Endodermal cell (in vitro differentiated cells): Measurements from ENCODE around the gene ADH1A. TPM values are rescaled to one million over a fixed set of nuclear protein-coding genes. Genes with fewer than 3 reads are reported as not detected.
"Not testable (repeated sequence)": the region's sequence is repeated elsewhere in the genome, so short reads cannot be mapped to it uniquely, and the experiment has no call there.

ENCODE experiments used
- DNase-seq: peaks from one replicate; pipeline ENCODE4 v3.0.0-alpha.2; 2017
- H3K27ac ChIP-seq: 2 replicates; pipeline ENCODE4 v1.5.1; 2013; ENCODE audit warnings: mild to moderate bottlenecking, low read depth, low read length, moderate library complexity
- H3K27me3 ChIP-seq: 2 replicates; pipeline ENCODE4 v1.6.1; 2013; ENCODE audit warnings: mild to moderate bottlenecking, low read length, moderate library complexity; ENCODE audit not compliant: insufficient read depth, control insufficient read depth, poor library complexity, severe bottlenecking
- H3K36me3 ChIP-seq: 2 replicates; pipeline ENCODE4 v1.7.0; 2013; ENCODE audit warnings: mild to moderate bottlenecking, low read length, moderate library complexity; ENCODE audit not compliant: control insufficient read depth, insufficient read depth
- H3K4me1 ChIP-seq: one replicate; pipeline ENCODE4 v1.7.0; 2013; ENCODE audit warnings: low read length; ENCODE audit not compliant: control insufficient read depth, insufficient read depth
- H3K4me3 ChIP-seq: 2 replicates; pipeline ENCODE4 v1.5.1; 2013; ENCODE audit warnings: mild to moderate bottlenecking, low read length, moderate library complexity
- H3K9ac ChIP-seq: 2 replicates; pipeline ENCODE4 v1.6.1; 2013; ENCODE audit warnings: mild to moderate bottlenecking, low read length, moderate library complexity; ENCODE audit not compliant: poor library complexity, severe bottlenecking; ENCODE audit errors: extremely low read depth
- H3K9me3 ChIP-seq: 2 replicates; pipeline ENCODE4 v1.6.1; 2013; ENCODE audit warnings: mild to moderate bottlenecking, low read length, moderate library complexity; ENCODE audit not compliant: control insufficient read depth
- H3K27ac Mint-ChIP-seq: 2 replicates; pipeline ENCODE4 v1.8.0; 2020; ENCODE audit warnings: mixed read lengths
- H3K27me3 Mint-ChIP-seq: 2 replicates; pipeline ENCODE4 v1.8.0; 2021; ENCODE audit warnings: mild to moderate bottlenecking, mixed read lengths; ENCODE audit not compliant: insufficient read depth
- H3K36me3 Mint-ChIP-seq: 2 replicates; pipeline ENCODE4 v1.8.0; 2020; ENCODE audit warnings: low read depth, mixed read lengths
- H3K4me1 Mint-ChIP-seq: 2 replicates; pipeline ENCODE4 v1.8.0; 2020; ENCODE audit warnings: mixed read lengths
- H3K4me3 Mint-ChIP-seq: 2 replicates; pipeline ENCODE4 v1.8.0; 2020; ENCODE audit warnings: mild to moderate bottlenecking, moderate library complexity, mixed read lengths
- H3K9me3 Mint-ChIP-seq: 2 replicates; pipeline ENCODE4 v1.8.0; 2020; ENCODE audit warnings: mild to moderate bottlenecking, mixed read lengths
- CTCF ChIP-seq: fragments of 200-600 bp; sonication (generic); conservative IDR thresholded peaks from 2 replicates; pipeline ENCODE4 v1.5.0; 2021; ENCODE audit warnings: antibody characterized with exemption, mild to moderate bottlenecking
- WGBS, 2 experiments: methylation state at CpG; one replicate each; pipeline versions ENCODE4 v1.1.5 to v1.1.7; 2013; ENCODE audit warnings: missing lambda C conversion rate in 2 of 2, mixed read lengths in 1 of 2; ENCODE audit not compliant: insufficient coverage in 1 of 2, insufficient read length in 1 of 2; 5-methylcytosine and 5-hydroxymethylcytosine counted together
- total RNA-seq, 2 donors: library from RNA; stranded (reverse); fragmentation: NEBNext Ultra II Directional in 1 of 2; extraction: Animal tissue kit (Norgen Biotek cat#: 25700) in 1 of 2; gene quantifications; 2 replicates in 1 of 2; 3 replicates in 1 of 2; pipeline ENCODE4 v1.2.1, GENCODE V29; 2021

The ADH1A gene
- total RNA-seq, 2 donors from 2014 or later, result not detected

DNA sequence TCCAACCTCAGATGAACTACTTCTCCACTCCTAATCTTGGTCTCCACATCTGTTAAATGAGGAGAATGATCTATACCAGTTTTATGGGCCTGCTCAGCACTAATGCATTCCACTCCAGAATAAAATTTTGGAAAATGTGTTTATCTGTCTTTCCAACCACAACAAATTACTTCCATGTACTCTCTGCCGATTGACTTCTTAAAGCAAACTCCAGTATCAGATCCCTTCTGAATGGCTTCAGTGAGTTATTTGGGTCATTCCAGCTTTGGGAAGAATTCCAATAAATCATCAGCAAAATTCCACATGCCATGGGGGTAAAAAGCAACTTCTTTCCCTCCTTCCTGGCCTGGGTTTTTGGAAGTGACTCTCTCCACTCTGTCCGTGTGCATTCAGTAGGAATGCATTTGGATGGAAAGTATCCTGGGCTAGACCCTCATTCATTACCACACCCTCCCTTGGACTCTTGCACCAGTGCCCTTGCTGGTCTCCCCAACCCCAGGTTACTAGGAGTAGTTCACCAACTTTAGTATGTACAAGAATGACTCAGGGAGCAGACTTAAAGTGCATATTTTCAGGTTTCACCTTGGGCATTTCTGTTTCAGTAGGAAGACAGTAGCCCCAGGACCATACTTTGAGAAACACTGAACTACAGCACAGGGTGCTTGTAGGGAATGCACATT lies 56.3 kb downstream of the ADH1A start:
- TF ChIP-seq CTCF, result no peak
- Mint-ChIP-seq H3K27ac (no peak overlapping the region), H3K9me3 (peaks cover 22% of the 10 kb centered on the region), H3K36me3 (no peaks in the 10 kb centered on the region), H3K27me3 (no peaks in the 10 kb centered on the region), H3K4me3 (no peak overlapping the region), H3K4me1 (no peaks in the 10 kb centered on the region)
- H3K4me1 ChIP-seq, result no peaks in the 10 kb centered on the region
- H3K9ac ChIP-seq, result no peak overlapping the region
- no peaks in the 10 kb centered on the region for H3K36me3 ChIP-seq
- no peaks in the 10 kb centered on the region for H3K27me3 ChIP-seq
- H3K9me3 ChIP-seq, result no peaks in the 10 kb centered on the region
- no peak for DNase-seq
- H3K27ac ChIP-seq, result no peak overlapping the region
- 83% methylated on average over 2 of the region's 2 CpGs; no CpG with 5 or more reads in 1 of the 2 experiments for WGBS, 2 experiments
- H3K4me3 ChIP-seq, result no peak overlapping the region

DNA sequence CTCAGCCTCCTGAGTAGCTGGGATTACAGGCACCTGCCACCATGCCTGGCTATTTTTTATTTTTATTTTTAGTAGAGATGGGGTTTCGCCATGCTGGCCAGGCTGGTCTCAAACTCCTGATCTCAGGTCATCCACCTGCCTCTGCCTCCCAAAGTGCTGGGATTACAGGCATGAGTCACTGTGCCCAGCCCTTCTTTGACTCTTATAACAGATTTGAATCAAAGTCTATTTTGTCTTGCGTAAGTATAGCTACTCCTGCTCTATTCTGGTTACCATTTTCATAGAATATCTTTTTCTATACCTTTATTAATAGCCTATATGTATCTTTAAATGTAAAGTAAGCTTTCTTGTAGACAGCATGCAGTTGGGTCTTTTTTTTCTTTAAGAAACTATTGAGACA lies 57.4 kb downstream of the ADH1A start:
- not testable (repeated sequence) for H3K27me3 Mint-ChIP-seq, H3K36me3 ChIP-seq, H3K9me3 ChIP-seq, H3K27ac ChIP-seq, H3K4me1 ChIP-seq, H3K36me3 Mint-ChIP-seq, H3K4me1 Mint-ChIP-seq, H3K4me3 ChIP-seq, DNase-seq, H3K9ac ChIP-seq, H3K27me3 ChIP-seq, H3K4me3 Mint-ChIP-seq, H3K27ac Mint-ChIP-seq
- peaks cover 14% of the 10 kb centered on the region for H3K9me3 Mint-ChIP-seq
- WGBS, 2 experiments, result 100% methylated on average over 2 of the region's 2 CpGs

DNA sequence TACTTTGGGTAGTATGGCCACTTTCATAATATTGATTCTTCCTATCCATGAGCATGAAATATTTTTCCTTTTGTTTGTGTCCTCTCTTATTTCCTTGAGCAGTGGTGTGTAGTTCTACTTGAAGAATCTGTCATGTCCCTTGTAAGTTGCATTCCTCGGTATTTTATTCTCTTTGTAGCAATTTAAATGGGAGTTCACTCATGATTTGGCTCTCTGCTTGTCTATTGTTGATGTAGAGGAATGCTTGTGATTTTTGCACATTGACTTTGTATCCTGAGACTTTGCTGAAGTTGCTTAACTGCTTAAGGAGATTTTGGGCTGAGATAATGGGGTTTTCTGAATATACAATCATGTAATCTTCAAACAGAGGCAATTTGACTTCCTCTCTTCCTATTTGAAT lies 62.1 kb downstream of the ADH1A start:
- H3K27me3 Mint-ChIP-seq, H3K9me3 ChIP-seq, H3K36me3 Mint-ChIP-seq, H3K27ac Mint-ChIP-seq, H3K4me3 ChIP-seq, DNase-seq, H3K36me3 ChIP-seq, H3K4me3 Mint-ChIP-seq, H3K4me1 ChIP-seq, H3K9ac ChIP-seq, H3K9me3 Mint-ChIP-seq, H3K27me3 ChIP-seq, H3K4me1 Mint-ChIP-seq, H3K27ac ChIP-seq: not testable (repeated sequence)
- 98% methylated on average over 1 of the region's 1 CpG; no CpG with 5 or more reads in 1 of the 2 experiments for WGBS, 2 experiments

DNA sequence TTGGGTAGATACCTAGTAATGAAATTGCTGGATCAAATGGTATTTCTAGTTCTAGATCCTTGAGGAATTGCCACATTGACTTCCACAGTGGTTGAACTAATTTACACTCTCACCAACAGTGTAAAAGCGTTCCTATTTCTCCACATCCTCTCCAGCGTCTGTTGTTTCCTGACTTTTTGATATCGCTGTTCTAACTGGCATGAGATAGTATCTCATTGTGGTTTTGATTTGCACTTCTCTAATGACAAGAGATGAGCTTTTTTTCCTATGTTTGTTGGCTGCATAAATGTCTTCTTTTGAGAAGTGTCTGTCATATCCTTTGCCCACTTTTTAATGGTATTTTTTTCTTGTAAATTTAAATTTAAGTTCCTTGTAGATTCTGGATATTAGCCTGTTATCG lies 63.1 kb downstream of the ADH1A start:
- H3K27me3 Mint-ChIP-seq, H3K27ac ChIP-seq, H3K9ac ChIP-seq, H3K9me3 ChIP-seq, H3K4me1 ChIP-seq, H3K4me1 Mint-ChIP-seq, H3K36me3 Mint-ChIP-seq, H3K4me3 ChIP-seq, H3K27me3 ChIP-seq, H3K9me3 Mint-ChIP-seq, H3K36me3 ChIP-seq, H3K27ac Mint-ChIP-seq, DNase-seq, H3K4me3 Mint-ChIP-seq: not testable (repeated sequence)
- 80 to 96% methylated on average over 2 to 4 of the region's 4 CpGs for WGBS, 2 experiments

Other genes starting within 250 kb of the ADH1A start
- 100 to 1,000 TPM; 272 to 317 TPM for gene ADH5, start 202.2 kb downstream of the ADH1A start, total RNA-seq
- not detected for gene ADH4, start 146.7 kb downstream of the ADH1A start, total RNA-seq
- not detected for gene ADH6, start 71.7 kb downstream of the ADH1A start, total RNA-seq
- not detected for gene ADH1B, start 30.4 kb upstream of the ADH1A start, total RNA-seq
- gene ADH1C, start 61.8 kb upstream of the ADH1A start, total RNA-seq, result not detected
- gene ADH7, start 144.4 kb upstream of the ADH1A start, total RNA-seq, result not detected
- gene C4orf17, start 220.0 kb upstream of the ADH1A start, total RNA-seq, result not detected